Esophagus squamous epithelium (tissue), 5 donors: ENCODE measurements around the gene BAIAP2. TPM values are rescaled to one million over a fixed set of nuclear protein-coding genes. Genes with fewer than 3 reads are reported as not detected.
"Not testable (repeated sequence)": the region's sequence is repeated elsewhere in the genome, so short reads cannot be mapped to it uniquely, and the experiment has no call there.

Experiments
- DNase-seq: peaks from one replicate; lab custom pipeline; 2025; lab: John Stamatoyannopoulos, UW
- H3K27ac ChIP-seq, 4 donors: fragments of 200-600 bp; sonication (generic); one replicate each; pipeline ENCODE4 v1.5.1; 2016 to 2019; ENCODE audit warnings: mild to moderate bottlenecking in 1 of 4
- H3K27me3 ChIP-seq, 4 donors: fragments of 200-600 bp; sonication (generic); 1 replicate in 3 of 4; 2 replicates in 1 of 4; pipeline versions ENCODE4 v1.5.1 to v1.6.0; 2017 to 2021; ENCODE audit warnings: antibody characterized with exemption in 1 of 4
- H3K36me3 ChIP-seq, 3 donors: fragments of 200-600 bp; sonication (generic); one replicate each; pipeline ENCODE4 v1.5.1; 2016 to 2019
- H3K4me1 ChIP-seq, 3 donors: fragments of 200-600 bp; sonication (generic); one replicate each; pipeline ENCODE4 v1.5.1; 2017 to 2019
- H3K4me3 ChIP-seq, 4 donors: fragments of 200-600 bp; sonication (generic); 1 replicate in 3 of 4; 2 replicates in 1 of 4; pipeline ENCODE4 v1.5.1; 2016 to 2019; ENCODE audit warnings: mild to moderate bottlenecking in 2 of 4, moderate library complexity in 1 of 4
- H3K9me3 ChIP-seq, 3 donors: fragments of 200-600 bp; sonication (generic); one replicate each; pipeline ENCODE4 v1.5.1; 2016 to 2019
- CTCF ChIP-seq, 6 experiments: fragments of 450-650 bp in 4 of 6; fragments of 200-600 bp in 2 of 6; sonication (generic) in 2 of 6; IDR thresholded peaks; one replicate each; pipeline ENCODE4 v1.5.1; 2016 to 2019; ENCODE audit warnings: antibody characterized with exemption in 6 of 6, mild to moderate bottlenecking in 4 of 6, moderate library complexity in 4 of 6
- POLR2A ChIP-seq, 4 donors: fragments of 450-650 bp; IDR thresholded peaks; one replicate each; pipeline ENCODE4 v1.6.1; 2017; ENCODE audit warnings: antibody characterized with exemption in 4 of 4, mild to moderate bottlenecking in 4 of 4, moderate library complexity in 3 of 4
- WGBS, 2 donors: methylation state at CpG; one replicate each; pipeline ENCODE4 v1.1.5; 2018; 5-methylcytosine and 5-hydroxymethylcytosine counted together
- intact Hi-C: fragments of 100-400 bp; cut with DNase I; formaldehyde crosslinking; loops from one replicate; pipeline ENCODE4 v1.15.0; 2022
- total RNA-seq, 4 donors: library from RNA; depleted of rRNA; stranded (reverse); fragments of >200 nt; gene quantifications; one replicate each; pipeline ENCODE4 v1.1.0, GENCODE V29; 2016
- donor health status: DM: yes; HTN: yes; CAD: no.

Gene BAIAP2
- total RNA-seq, 4 donors from 2014 or later, result 87.8 to 175 (median 105) TPM

GRCh38 chr17:81013642-81014041 is 21.3 kb upstream of the BAIAP2 start:
- no peak overlapping the region for H3K27ac ChIP-seq
- DNase-seq, result no peak
- 77 to 98% methylated on average over 2 to 6 of the region's 6 CpGs for WGBS, 2 donors
- H3K36me3 ChIP-seq, result no peaks in the 10 kb centered on the region
- H3K27me3 ChIP-seq, result no peaks in the 10 kb centered on the region
- no peak overlapping the region for H3K4me3 ChIP-seq
- intact Hi-C loops, result no loop called here
- H3K4me1 ChIP-seq, result peaks cover 0 to 13% (median 9%) of the 10 kb centered on the region in 3 donors
- TF ChIP-seq POLR2A (IDR thresholded peaks at IDR 0.05), result no peak
- no peak for TF ChIP-seq CTCF (IDR thresholded peaks at IDR 0.05)
- peaks cover 0 to 12% (median 9%) of the 10 kb centered on the region in 3 donors for H3K9me3 ChIP-seq

GRCh38 chr17:81015136-81015535 is 19.8 kb upstream of the BAIAP2 start:
- H3K9me3 ChIP-seq, result peaks cover 0 to 12% (median 9%) of the 10 kb centered on the region in 3 donors
- intact Hi-C loops, result no loop called here
- TF ChIP-seq CTCF (IDR thresholded peaks at IDR 0.05), result no peak
- no peak for TF ChIP-seq POLR2A (IDR thresholded peaks at IDR 0.05)
- no peak overlapping the region for H3K27ac ChIP-seq
- no peak for DNase-seq
- H3K36me3 ChIP-seq, result no peaks in the 10 kb centered on the region
- 91% methylated on average over 1 of the region's 1 CpG; no CpG with 5 or more reads in 1 of the 2 donors for WGBS, 2 donors
- H3K4me1 ChIP-seq, result peaks cover 5 to 28% (median 24%) of the 10 kb centered on the region in 3 donors
- H3K4me3 ChIP-seq, result no peak overlapping the region
- H3K27me3 ChIP-seq, result no peaks in the 10 kb centered on the region

GRCh38 chr17:81016575-81016974 is 18.4 kb upstream of the BAIAP2 start:
- H3K4me3 ChIP-seq, result no peak overlapping the region
- TF ChIP-seq CTCF (IDR thresholded peaks at IDR 0.05) (no peak), POLR2A (IDR thresholded peaks at IDR 0.05) (no peak)
- intact Hi-C loops, result no loop called here
- H3K4me1 ChIP-seq, result peaks cover 20 to 42% (median 39%) of the 10 kb centered on the region in 3 donors
- H3K27me3 ChIP-seq, result no peaks in the 10 kb centered on the region
- WGBS, 2 donors, result 83 to 90% methylated on average over 2 of the region's 2 CpGs
- H3K27ac ChIP-seq, result no peak overlapping the region
- H3K9me3 ChIP-seq, result peaks cover 0 to 2% (median under 1%) of the 10 kb centered on the region in 3 donors
- no peaks in the 10 kb centered on the region for H3K36me3 ChIP-seq
- no peak for DNase-seq

GRCh38 chr17:81017330-81017729 is 17.6 kb upstream of the BAIAP2 start:
- intact Hi-C loops, H3K4me3 ChIP-seq, H3K9me3 ChIP-seq, H3K27me3 ChIP-seq, H3K36me3 ChIP-seq, DNase-seq: not testable (repeated sequence)
- Histone ChIP-seq H3K27ac (peak overlapping the region in 2 of 4 donors; percentile 75 to 77), H3K4me1 (peaks cover 20 to 49% (median 42%) of the 10 kb centered on the region in 3 donors)
- WGBS, 2 donors, result 92 to 98% methylated on average over 4 of the region's 4 CpGs

GRCh38 chr17:81018044-81018802 is 16.7 kb upstream of the BAIAP2 start:
- Histone ChIP-seq H3K9me3 (no peaks in the 10 kb centered on the region), H3K27ac (peak overlapping the region; percentile 57 to 89 (median 76)), H3K4me1 (peaks cover 23 to 53% (median 42%) of the 10 kb centered on the region in 3 donors), H3K4me3 (peak overlapping the region in 3 of 4 donors; percentile 26 to 59 (median 29)), H3K27me3 (no peaks in the 10 kb centered on the region), H3K36me3 (no peaks in the 10 kb centered on the region)
- no peak for TF ChIP-seq CTCF (IDR thresholded peaks at IDR 0.05)
- TF ChIP-seq POLR2A (IDR thresholded peaks at IDR 0.05), result peak in 1 of 4 donors; percentile 26
- no peak for DNase-seq
- WGBS, 2 donors, result 20 to 26% methylated on average over 21 to 24 of the region's 29 CpGs
- intact Hi-C loops, result no loop called here
